Stimulated activated CD4-positive, alpha-beta T cell treated with anti-CD3 and anti-CD28 coated beads, Interleukin-15, amount 100 ng/mL, for 48 hours (primary cell): ENCODE data around the gene HOXA11.

Source experiments
- DNase-seq, 2 donors: peaks; one replicate each; pipeline ENCODE4 v3.0.0-alpha.2; 2020; ENCODE audit warnings: low read depth in 2 of 2

The HOXA11 gene

DNA sequence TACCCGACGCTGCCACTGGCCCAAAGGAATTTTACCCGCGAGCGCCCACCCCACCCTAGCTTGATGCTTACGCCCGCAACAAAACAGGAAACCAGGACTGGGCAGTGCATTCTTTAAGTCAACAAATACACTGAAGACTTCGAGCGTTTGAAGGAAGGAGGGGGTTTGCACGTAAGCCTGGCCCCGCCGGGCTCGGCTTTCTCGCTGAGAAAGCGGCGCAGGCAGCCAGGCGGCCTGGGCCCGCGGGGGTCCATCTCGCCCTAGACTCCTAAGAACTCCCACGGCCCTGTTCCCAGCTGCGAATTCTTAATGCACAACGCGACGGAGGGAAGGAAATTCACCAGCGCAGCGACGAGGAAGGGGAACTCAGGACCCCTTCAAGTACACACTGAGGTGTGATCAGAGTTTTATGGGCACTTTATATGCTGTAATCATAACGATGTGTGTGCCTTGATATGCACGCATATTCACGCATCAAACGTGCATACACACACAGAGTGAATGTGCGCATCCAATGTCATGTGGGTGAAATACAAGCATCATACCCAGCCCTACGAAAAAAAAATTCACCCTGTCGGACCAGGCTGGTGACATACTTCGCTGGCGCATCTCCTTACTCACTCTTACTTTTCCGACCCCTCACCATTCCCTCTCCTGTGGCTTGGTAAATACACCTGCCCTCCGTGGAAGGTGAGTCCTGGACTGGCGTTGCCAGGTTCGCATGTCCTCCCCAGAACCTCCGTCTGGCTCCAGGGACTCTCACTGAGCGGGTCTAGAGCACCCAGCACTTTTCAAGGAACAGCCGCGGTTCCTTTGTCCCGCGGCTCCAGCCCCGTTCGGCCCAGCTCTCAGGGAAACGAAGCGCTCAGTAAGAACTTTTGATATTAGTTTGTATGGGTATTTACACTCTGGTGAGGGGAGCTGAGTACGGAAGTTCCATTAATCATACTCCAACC is 20.6 kb upstream of the HOXA11 start:
- no peak for DNase-seq

GRCh38 chr7:27204851-27205322 is 19.9 kb upstream of the HOXA11 start:
- DNase-seq: no peak

DNA sequence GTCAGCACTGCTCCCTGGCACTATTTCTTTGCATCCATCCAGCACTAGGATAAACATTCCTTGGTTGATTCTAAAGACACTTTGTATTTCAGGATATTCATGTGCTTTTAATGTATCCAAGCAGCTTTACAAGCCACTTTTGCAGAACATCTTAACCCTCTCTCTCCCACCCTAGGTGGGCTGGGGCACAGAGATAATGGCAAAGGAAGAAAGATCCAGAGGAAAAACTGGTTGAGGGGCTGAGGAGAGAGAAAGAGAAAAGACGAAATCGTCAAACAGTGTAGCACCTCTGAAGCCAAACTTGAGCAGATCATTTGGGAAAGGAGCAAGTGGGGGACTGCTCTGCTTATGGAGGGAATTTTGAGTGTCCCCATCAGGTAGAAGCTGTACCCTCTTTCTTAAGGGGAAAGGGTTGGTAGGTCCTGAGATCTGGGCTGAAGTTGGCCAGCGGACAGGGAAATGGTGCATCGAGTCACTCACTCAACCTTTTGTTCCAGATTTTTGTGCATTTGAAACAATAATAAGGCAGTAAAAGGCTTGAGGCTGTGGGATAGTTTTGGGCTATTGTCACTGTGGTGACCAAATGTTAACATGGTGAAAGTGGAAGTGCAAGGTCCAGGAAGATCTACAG is 19.0 kb upstream of the HOXA11 start:
- DNase-seq: no peak

DNA sequence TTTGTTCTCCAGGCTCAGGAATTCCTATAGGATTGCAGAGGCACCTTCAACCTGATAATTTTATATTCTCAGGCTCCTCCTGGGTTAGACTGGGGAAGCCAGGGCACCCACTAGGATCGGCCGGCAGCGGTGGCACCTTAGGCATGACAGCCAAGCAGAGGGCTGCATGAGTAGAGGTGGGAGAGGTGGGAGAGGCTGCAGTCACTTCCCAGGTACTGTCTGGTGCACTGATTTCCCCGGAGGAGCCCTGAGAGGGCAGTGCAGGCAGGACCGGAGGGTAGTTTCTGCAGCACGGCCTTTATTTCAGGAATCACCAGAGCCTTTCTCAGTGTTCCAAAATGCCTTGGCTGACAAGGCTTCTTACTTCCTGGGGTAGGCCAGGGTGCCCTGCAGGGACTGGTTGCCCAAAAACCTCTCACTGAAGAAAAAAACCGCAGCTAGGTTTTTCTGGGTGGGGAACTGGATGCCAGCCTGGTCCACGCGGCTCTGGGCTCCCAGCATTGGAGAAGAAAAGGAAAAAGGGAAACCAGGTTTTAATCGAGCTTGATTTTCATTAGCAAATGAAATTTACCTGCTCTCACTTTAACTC is 18.4 kb upstream of the HOXA11 start:
- DNase-seq: no peak

GRCh38 chr7:27202862-27203134 is 17.8 kb upstream of the HOXA11 start:
- no peak for DNase-seq

GRCh38 chr7:27202018-27202861 is 17.2 kb upstream of the HOXA11 start:
- DNase-seq: no peak

GRCh38 chr7:27201580-27202017 is 16.6 kb upstream of the HOXA11 start:
- DNase-seq: no peak

GRCh38 chr7:27200761-27201579 is 15.9 kb upstream of the HOXA11 start:
- DNase-seq: no peak

DNA sequence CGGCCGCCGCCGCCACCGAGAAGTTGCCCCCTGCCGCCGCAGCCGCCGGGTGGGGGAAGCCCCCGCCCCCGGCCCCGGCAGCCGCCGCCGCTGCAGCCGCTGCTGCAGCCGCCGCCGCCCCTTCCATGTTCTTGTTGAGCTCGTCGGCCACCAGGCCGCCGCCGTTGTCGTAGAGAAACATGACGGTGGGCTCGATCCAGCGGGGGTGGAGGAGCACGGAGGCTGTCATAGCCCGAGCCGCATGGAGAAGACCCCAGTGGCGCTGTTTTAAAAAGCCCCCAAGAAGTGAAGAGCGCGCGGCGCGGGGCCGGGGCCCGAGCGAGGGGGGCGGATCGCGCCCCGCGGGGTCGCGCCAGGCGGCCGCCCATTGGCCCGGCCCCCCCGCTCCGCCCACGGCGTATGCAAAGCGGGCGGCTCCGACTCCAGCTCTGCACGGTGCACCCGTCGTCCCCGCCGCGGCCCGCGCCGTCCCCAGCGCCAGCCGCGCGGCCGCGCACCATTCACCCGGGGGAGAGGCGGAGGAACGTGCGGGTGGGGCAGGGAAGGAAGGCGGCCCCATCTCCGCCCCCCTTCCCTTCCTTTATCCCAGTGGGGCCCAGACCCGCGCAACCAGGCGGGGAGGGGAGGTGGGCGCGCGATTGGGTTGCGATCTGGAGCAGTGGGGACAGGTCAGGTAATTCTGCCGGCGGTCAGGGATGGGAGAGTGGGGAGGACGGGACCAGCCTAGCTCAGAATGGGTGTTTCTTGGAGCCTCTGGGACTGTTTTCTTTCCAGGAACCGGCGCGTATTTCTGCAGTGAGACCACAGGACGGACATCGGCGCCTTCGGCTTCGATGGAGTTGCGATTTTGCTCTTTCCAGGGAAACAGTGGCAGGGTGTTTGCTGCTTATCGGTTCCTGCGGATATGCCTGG is 15.1 kb upstream of the HOXA11 start, which contains the start of gene HOXA13:
Gene HOXA13 (minus strand): TSS at position 243 of the 912 bp plus-strand sequence. CDS start 14 bp downstream, at position 229.
- DNase-seq: no peak

DNA sequence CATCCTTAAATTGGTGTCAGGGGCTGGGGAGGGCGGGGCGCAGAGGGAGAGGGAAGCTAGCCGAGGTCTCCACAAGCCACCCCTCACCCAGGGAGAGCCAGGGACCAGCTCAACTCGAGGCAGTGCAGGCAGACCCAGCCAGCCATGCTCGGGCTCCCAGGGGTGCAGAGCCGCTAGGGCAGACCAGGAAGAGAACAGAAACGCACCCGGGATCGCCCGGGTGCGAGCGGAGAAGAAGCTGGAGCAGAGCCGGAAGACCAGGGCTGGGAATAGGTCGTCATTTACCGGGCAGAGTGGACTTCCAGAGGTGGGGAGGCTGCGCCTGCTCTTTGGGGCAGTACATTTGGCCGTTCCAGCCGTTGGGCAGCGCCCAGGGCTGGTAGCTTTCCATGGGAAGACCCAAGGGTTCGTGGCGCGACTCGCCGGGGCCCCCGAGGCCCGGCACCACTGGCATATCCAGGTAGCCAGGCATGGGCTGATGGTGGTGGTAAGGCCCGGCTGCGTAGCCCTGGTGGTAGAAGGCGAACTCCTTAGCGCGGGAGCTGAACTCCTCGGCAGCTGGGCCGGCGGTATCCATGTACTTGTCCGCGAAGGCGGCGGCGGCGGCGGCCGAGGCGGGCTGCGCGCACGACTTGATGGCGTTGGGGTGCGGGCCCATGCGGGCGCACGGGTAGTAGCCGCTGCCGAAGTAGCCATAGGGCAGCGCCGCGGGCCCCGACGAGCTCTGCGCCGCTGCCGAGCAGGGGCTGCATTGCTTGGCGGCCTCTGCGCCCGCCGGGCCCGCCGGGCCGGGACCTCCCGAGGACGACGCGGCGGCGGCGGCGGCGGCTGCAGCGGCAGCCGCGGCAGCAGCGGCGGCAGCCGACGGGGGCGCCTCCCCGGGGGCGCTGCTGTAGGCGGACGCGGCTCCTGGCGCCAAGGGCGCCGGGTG is 14.1 kb upstream of the HOXA11 start:
- no peak for DNase-seq

- DNase-seq: no peak
Measured at GRCh38 chr7:27198138-27198841, 13.3 kb upstream of the HOXA11 start.

GRCh38 chr7:27197137-27198042 is 12.4 kb upstream of the HOXA11 start:
- no peak for DNase-seq

GRCh38 chr7:27196287-27196767 is 11.3 kb upstream of the HOXA11 start:
- peak; percentile 64 to 77 for DNase-seq

DNA sequence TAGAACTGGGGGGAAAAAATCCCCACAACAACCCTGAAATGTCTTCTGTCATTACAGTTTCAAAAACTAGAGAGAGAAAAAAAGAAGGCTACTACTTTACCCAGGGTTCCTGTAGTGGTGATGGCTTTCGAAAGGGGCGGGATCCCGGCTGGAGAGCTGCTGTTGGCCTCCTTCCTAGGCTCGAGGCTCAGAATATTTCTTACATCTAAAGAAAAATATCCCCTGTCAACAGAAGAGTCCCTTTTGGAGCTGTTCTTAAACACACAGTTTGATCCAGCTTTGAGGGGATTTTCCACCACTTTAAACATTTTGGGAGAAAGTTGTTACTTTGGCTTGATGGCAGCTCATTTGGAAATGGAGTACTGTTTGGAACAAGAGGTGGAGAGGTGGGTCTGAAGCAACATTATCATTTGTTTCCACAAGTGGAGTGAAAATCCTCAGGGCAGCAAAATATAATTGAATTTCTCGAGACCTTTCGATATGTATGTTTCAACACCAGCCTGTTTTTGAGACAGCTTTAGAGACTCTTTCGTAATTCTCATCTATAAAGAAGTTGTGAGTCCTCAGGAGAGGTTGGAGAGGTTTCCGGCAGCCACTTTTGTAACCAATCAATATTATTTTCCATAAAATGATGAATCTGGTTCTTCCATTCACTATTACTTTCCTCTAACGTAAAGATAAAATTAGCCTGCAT is 9.8 kb upstream of the HOXA11 start:
- DNase-seq: no peak

GRCh38 chr7:27194002-27194352 is 8.9 kb upstream of the HOXA11 start:
- no peak for DNase-seq

- DNase-seq: no peak
Measured at GRCh38 chr7:27193335-27194001, 8.4 kb upstream of the HOXA11 start.
